Mesenchymal stem cell (in vitro differentiated cells and primary cell): ENCODE measurements around the gene FASTKD3.

Source experiments
- DNase-seq: peaks from one replicate; pipeline ENCODE4 v3.0.0-alpha.2; 2013
- H2AFZ ChIP-seq: one replicate; pipeline ENCODE4 v1.6.1; 2013; ENCODE audit warnings: low read depth, mild to moderate bottlenecking, control low read depth, inconsistent platforms, low read length, moderate library complexity
- H2AK5ac ChIP-seq: 2 replicates; pipeline ENCODE4 v1.6.1; 2013; ENCODE audit warnings: low read length, moderate library complexity, mild to moderate bottlenecking, inconsistent platforms; ENCODE audit not compliant: severe bottlenecking
- H2BK120ac ChIP-seq: one replicate; pipeline ENCODE4 v1.6.1; 2013; ENCODE audit warnings: low read depth, mild to moderate bottlenecking, inconsistent platforms, low read length, moderate library complexity
- H2BK12ac ChIP-seq, 2 experiments: one replicate each; pipeline ENCODE4 v1.6.1; 2013; ENCODE audit warnings: inconsistent platforms in 2 of 2, low read length in 2 of 2, mild to moderate bottlenecking in 2 of 2, moderate library complexity in 2 of 2, control low read depth in 1 of 2
- H2BK15ac ChIP-seq: one replicate; pipeline ENCODE4 v1.6.1; 2013; ENCODE audit warnings: mild to moderate bottlenecking, low read depth, inconsistent platforms; ENCODE audit not compliant: poor library complexity, severe bottlenecking
- H2BK5ac ChIP-seq: 2 replicates; pipeline ENCODE4 v1.6.1; 2013; ENCODE audit warnings: low read depth, mild to moderate bottlenecking, low read length, control low read depth, inconsistent platforms; ENCODE audit not compliant: poor library complexity, severe bottlenecking
- H3K14ac ChIP-seq, 2 experiments: one replicate each; pipeline ENCODE4 v1.6.1; 2013; ENCODE audit warnings: inconsistent platforms in 2 of 2, low read length in 2 of 2, control low read depth in 1 of 2, mild to moderate bottlenecking in 1 of 2, moderate library complexity in 1 of 2
- H3K18ac ChIP-seq, 2 experiments: one replicate each; pipeline ENCODE4 v1.6.1; 2013; ENCODE audit warnings: inconsistent platforms in 2 of 2, low read length in 2 of 2, control low read depth in 1 of 2, low read depth in 1 of 2, mild to moderate bottlenecking in 1 of 2
- H3K23ac ChIP-seq, 2 experiments: one replicate each; pipeline ENCODE4 v1.6.1; 2013; ENCODE audit warnings: inconsistent platforms in 2 of 2, low read length in 2 of 2, mild to moderate bottlenecking in 2 of 2, moderate library complexity in 2 of 2, control low read depth in 1 of 2
- H3K27ac ChIP-seq: 2 replicates; pipeline ENCODE4 v1.5.1; 2013; ENCODE audit warnings: mild to moderate bottlenecking, moderate library complexity, low read length, control low read depth, inconsistent platforms; ENCODE audit not compliant: poor library complexity, severe bottlenecking
- H3K27me3 ChIP-seq, 2 experiments: 2 replicates each; pipeline versions ENCODE4 v1.6.1 to v1.7.0; 2013; ENCODE audit warnings: low read length in 2 of 2, mild to moderate bottlenecking in 2 of 2, moderate library complexity in 2 of 2, control low read depth in 1 of 2, inconsistent platforms in 1 of 2; ENCODE audit not compliant: control insufficient read depth in 1 of 2, insufficient read depth in 1 of 2
- H3K36me3 ChIP-seq, 2 experiments: 2 replicates each; pipeline versions ENCODE4 v1.6.1 to v1.7.0; 2013; ENCODE audit warnings: low read length in 2 of 2, control low read depth in 1 of 2, inconsistent platforms in 1 of 2, low read depth in 1 of 2, mild to moderate bottlenecking in 1 of 2; ENCODE audit not compliant: insufficient read depth in 2 of 2, control insufficient read depth in 1 of 2
- H3K4ac ChIP-seq, 2 experiments: one replicate each; pipeline ENCODE4 v1.6.1; 2013; ENCODE audit warnings: inconsistent platforms in 2 of 2, low read length in 2 of 2, mild to moderate bottlenecking in 2 of 2, moderate library complexity in 2 of 2, control low read depth in 1 of 2, low read depth in 1 of 2
- H3K4me1 ChIP-seq: 2 replicates; pipeline ENCODE4 v1.6.1; 2013; ENCODE audit warnings: low read depth, low read length, control low read depth; ENCODE audit not compliant: control insufficient read depth, insufficient read depth
- H3K4me2 ChIP-seq: 2 replicates; pipeline ENCODE4 v1.6.1; 2013; ENCODE audit warnings: low read length, mild to moderate bottlenecking, inconsistent platforms; ENCODE audit not compliant: poor library complexity, severe bottlenecking
- H3K4me3 ChIP-seq, 2 experiments: 2 replicates each; pipeline versions ENCODE4 v1.5.1 to v1.7.0; 2013; ENCODE audit warnings: low read length in 2 of 2, mild to moderate bottlenecking in 2 of 2, control low read depth in 1 of 2, low read depth in 1 of 2; ENCODE audit not compliant: insufficient read depth in 1 of 2
- H3K79me1 ChIP-seq: replicated peaks from 2 replicates; pipeline ENCODE4 v1.6.1; 2013; ENCODE audit warnings: mild to moderate bottlenecking, control low read depth, low read length, inconsistent platforms; ENCODE audit not compliant: poor library complexity, severe bottlenecking
- H3K9ac ChIP-seq: 2 replicates; pipeline ENCODE4 v1.7.0; 2013; ENCODE audit warnings: mild to moderate bottlenecking, low read length, moderate library complexity
- H3K9me3 ChIP-seq: 2 replicates; pipeline ENCODE4 v1.7.0; 2013; ENCODE audit warnings: mild to moderate bottlenecking, low read length; ENCODE audit not compliant: control insufficient read depth
- H4K8ac ChIP-seq: one replicate; pipeline ENCODE4 v1.6.1; 2013; ENCODE audit warnings: inconsistent platforms, mild to moderate bottlenecking, low read length, moderate library complexity
- H4K91ac ChIP-seq: one replicate; pipeline ENCODE4 v1.6.1; 2013; ENCODE audit warnings: mild to moderate bottlenecking, low read length, inconsistent platforms
- WGBS: methylation state at CpG from one replicate; pipeline ENCODE4 v1.1.7; 2013; ENCODE audit warnings: mixed read lengths; 5-methylcytosine and 5-hydroxymethylcytosine counted together

The FASTKD3 gene

GRCh38 chr5:7815892-7816534 lies 52.8 kb downstream of the FASTKD3 start:
- H3K9ac ChIP-seq: peak overlapping the region; percentile 35
- H2BK12ac ChIP-seq: no peak overlapping the region
- H3K36me3 ChIP-seq: no peaks in the 10 kb centered on the region
- H3K4me1 ChIP-seq: no peaks in the 10 kb centered on the region
- H4K91ac ChIP-seq: no peak overlapping the region
- H3K27ac ChIP-seq: no peak overlapping the region
- H2AK5ac ChIP-seq: no peak overlapping the region
- H2BK120ac ChIP-seq: no peak overlapping the region
- no peaks in the 10 kb centered on the region for H3K9me3 ChIP-seq
- no peak overlapping the region for H3K4ac ChIP-seq
- peak; percentile 64 for DNase-seq
- H4K8ac ChIP-seq: no peak overlapping the region
- H2BK15ac ChIP-seq: no peak overlapping the region
- no peak overlapping the region for H3K4me2 ChIP-seq
- H3K79me1 ChIP-seq: no peaks in the 10 kb centered on the region
- no peak overlapping the region for H3K14ac ChIP-seq
- H2AFZ ChIP-seq: no peak overlapping the region
- no peak overlapping the region for H3K4me3 ChIP-seq
- peaks cover 3 to 33% of the 10 kb centered on the region in 2 experiments for H3K27me3 ChIP-seq
- H3K23ac ChIP-seq: no peak overlapping the region
- H3K18ac ChIP-seq: no peak overlapping the region
- WGBS: 12% methylated on average over 10 of the region's 12 CpGs
- H2BK5ac ChIP-seq: no peak overlapping the region

GRCh38 chr5:7814816-7815215 lies 54.0 kb downstream of the FASTKD3 start:
- Histone ChIP-seq H4K91ac (no peak overlapping the region), H3K27ac (no peak overlapping the region)
- WGBS: 88% methylated on average over 6 of the region's 10 CpGs

GRCh38 chr5:7813576-7813975 lies 55.3 kb downstream of the FASTKD3 start:
- Histone ChIP-seq H3K27ac (no peak overlapping the region), H2BK5ac (no peak overlapping the region), H3K27me3 (peaks cover 8 to 30% of the 10 kb centered on the region in 2 experiments), H3K9ac (no peak overlapping the region), H3K36me3 (no peaks in the 10 kb centered on the region), H3K4me2 (no peak overlapping the region), H3K18ac (no peak overlapping the region), H3K4me3 (no peak overlapping the region), H4K91ac (no peak overlapping the region), H2BK15ac (no peak overlapping the region), H3K4me1 (no peaks in the 10 kb centered on the region), H3K23ac (no peak overlapping the region), H3K79me1 (no peaks in the 10 kb centered on the region), H2BK120ac (no peak overlapping the region), H3K14ac (no peak overlapping the region), H2BK12ac (no peak overlapping the region), H2AFZ (no peak overlapping the region), H3K9me3 (no peaks in the 10 kb centered on the region), H3K4ac (no peak overlapping the region), H2AK5ac (no peak overlapping the region), H4K8ac (no peak overlapping the region)
- no peak for DNase-seq
- WGBS: 95% methylated on average over 2 of the region's 3 CpGs

More at GRCh38 chr5:7814816-7815215, 54.0 kb downstream of the FASTKD3 start:
- Histone ChIP-seq H2BK12ac (no peak overlapping the region), H3K27me3 (peaks cover 8 to 32% of the 10 kb centered on the region in 2 experiments), H3K36me3 (no peaks in the 10 kb centered on the region), H3K79me1 (no peaks in the 10 kb centered on the region), H3K4me1 (no peaks in the 10 kb centered on the region), H3K14ac (no peak overlapping the region), H3K18ac (no peak overlapping the region), H3K4me2 (no peak overlapping the region), H3K4me3 (no peak overlapping the region), H3K9me3 (no peaks in the 10 kb centered on the region), H4K8ac (no peak overlapping the region), H3K23ac (no peak overlapping the region), H3K9ac (no peak overlapping the region), H3K4ac (no peak overlapping the region), H2AFZ (no peak overlapping the region), H2BK15ac (no peak overlapping the region), H2BK5ac (no peak overlapping the region), H2AK5ac (no peak overlapping the region), H2BK120ac (no peak overlapping the region)
- no peak for DNase-seq

GRCh38 chr5:7813007-7813406 lies 55.8 kb downstream of the FASTKD3 start:
- H4K91ac ChIP-seq: no peak overlapping the region
- no peak overlapping the region for H4K8ac ChIP-seq
- peaks cover 8 to 30% of the 10 kb centered on the region in 2 experiments for H3K27me3 ChIP-seq
- H2BK15ac ChIP-seq: no peak overlapping the region
- H3K9ac ChIP-seq: no peak overlapping the region
- H2BK5ac ChIP-seq: no peak overlapping the region
- H3K4me3 ChIP-seq: no peak overlapping the region
- no peak overlapping the region for H2BK120ac ChIP-seq
- no peaks in the 10 kb centered on the region for H3K36me3 ChIP-seq
- no peak overlapping the region for H3K4me2 ChIP-seq
- no peak overlapping the region for H2AFZ ChIP-seq
- 67% methylated on average over 1 of the region's 2 CpGs for WGBS
- no peaks in the 10 kb centered on the region for H3K4me1 ChIP-seq
- no peak overlapping the region for H2AK5ac ChIP-seq
- H2BK12ac ChIP-seq: no peak overlapping the region
- H3K14ac ChIP-seq: no peak overlapping the region
- H3K18ac ChIP-seq: no peak overlapping the region
- no peak for DNase-seq
- no peak overlapping the region for H3K4ac ChIP-seq
- H3K79me1 ChIP-seq: no peaks in the 10 kb centered on the region
- no peak overlapping the region for H3K27ac ChIP-seq
- no peaks in the 10 kb centered on the region for H3K9me3 ChIP-seq
- H3K23ac ChIP-seq: no peak overlapping the region
